Measurements from ENCODE around the gene NUDT16L1. TPM values are rescaled to one million over a fixed set of nuclear protein-coding genes. Genes with fewer than 3 reads are reported as not detected.

Gene NUDT16L1
- polyA plus RNA-seq, 1 of the 3 experiments (the other 2 are of a cell fraction), result 45.8 TPM

DNA sequence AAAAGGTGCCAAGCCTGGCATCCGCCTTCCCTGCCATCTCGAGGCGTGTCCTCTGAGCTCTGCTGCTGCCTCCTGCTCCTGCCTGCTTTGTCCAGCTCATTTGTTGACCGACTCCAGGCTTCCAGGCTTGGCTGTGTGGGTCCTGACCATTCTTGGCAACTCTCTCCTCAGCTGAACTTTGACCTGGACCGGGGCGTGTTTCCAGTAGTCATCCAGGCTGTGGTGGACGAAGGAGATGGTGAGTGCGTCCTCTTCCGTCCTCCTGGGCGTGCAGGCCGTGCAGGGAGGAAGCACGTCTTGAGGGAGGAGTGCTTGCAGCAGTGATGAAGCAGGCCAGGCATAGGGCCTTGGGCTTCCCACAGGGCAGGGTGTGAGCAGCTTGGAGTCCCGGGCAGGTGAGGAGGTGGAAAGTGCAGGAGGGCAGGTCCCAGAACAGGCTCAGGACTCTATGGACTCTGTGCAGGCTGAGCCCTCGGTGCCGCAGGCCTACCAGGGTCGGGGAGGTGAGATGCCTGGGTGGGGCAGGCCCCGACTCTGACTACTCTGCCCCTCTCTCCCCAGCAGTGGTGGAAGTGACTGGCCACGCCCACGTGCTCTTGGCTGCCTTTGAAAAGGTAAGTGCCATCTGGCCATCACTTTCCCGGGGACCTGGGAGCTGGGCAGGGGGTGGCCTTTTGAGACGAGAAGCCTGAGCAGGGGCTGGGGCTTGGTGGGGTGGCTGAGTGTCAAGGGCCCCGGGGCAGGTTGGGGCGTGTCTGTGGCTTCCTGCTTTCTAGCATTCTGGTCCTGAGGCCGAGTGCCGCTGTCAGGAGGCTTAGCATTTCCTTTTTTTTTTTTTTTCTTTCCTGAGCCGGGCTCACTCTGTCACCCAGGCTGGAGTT, 28.6 kb upstream of the NUDT16L1 start:
- Histone ChIP-seq H3K9me3 (no peaks in the 10 kb centered on the region), H3K9me2 (no peaks in the 10 kb centered on the region), H3K27ac (ENCODE audit: low read depth in 2 of 2, low read length in 1 of 2) (no peak overlapping the region), H3F3A (replicated peaks; ENCODE audit: insufficient read depth) (no peaks in the 10 kb centered on the region), H3K4me3 (ENCODE audit: low read depth in 2 of 2, low read length in 1 of 2) (no peak overlapping the region), H3K4me2 (no peak overlapping the region), H2AFZ (ENCODE audit: low read depth) (no peak overlapping the region), H3K36me3 (replicated peaks in 1 of 2; ENCODE audit: control insufficient read depth in 1 of 2, insufficient read depth in 2 of 2, low read length in 1 of 2) (peaks cover 6 to 30% of the 10 kb centered on the region in 2 experiments), H3K79me2 (ENCODE audit: insufficient read depth) (no peaks in the 10 kb centered on the region), H3K4me1 (ENCODE audit: control insufficient read depth in 1 of 2, insufficient read depth in 2 of 2, low read depth in 1 of 2, low read length in 1 of 2) (no peaks in the 10 kb centered on the region), H3K27me3 (ENCODE audit: insufficient read depth) (no peaks in the 10 kb centered on the region), H3K9ac (no peak overlapping the region), H4K20me1 (ENCODE audit: insufficient read depth) (peaks cover 4% of the 10 kb centered on the region; the same call in 1 of the 2 replicates)
- WGBS (ENCODE audit: low lambda C conversion rate), result 90% methylated on average over 23 of the region's 26 CpGs
- ChIA-PET CTCF (no interaction called here), POLR2A (no interaction called here)
- no peak for DNase-seq
- TF ChIP-seq YY1 (IDR thresholded peaks at IDR 0.05; ENCODE audit: low read depth), result no peak
- TF ChIP-seq FOXJ3 (CRISPR knock-in tag; IDR thresholded peaks at IDR 0.05), result no peak
- TF ChIP-seq GATA2 (CRISPR knock-in tag; IDR thresholded peaks at IDR 0.05), result no peak
- no peak for TF ChIP-seq RXRA (IDR thresholded peaks at IDR 0.05; ENCODE audit: borderline replicate concordance, low read depth)
- TF ChIP-seq EZH2phosphoT487 (IDR thresholded peaks at IDR 0.05; ENCODE audit: borderline replicate concordance, low read depth), result no peak
- no peak for TF ChIP-seq NRF1 (IDR thresholded peaks at IDR 0.05; ENCODE audit: low read depth, low read length)
- no peak for TF ChIP-seq RAD21 (IDR thresholded peaks at IDR 0.05; ENCODE audit: low read length)
- TF ChIP-seq TAF1 (IDR thresholded peaks at IDR 0.05; ENCODE audit: borderline replicate concordance, low read depth, low read length), result no peak
- TF ChIP-seq, protein P1, sequence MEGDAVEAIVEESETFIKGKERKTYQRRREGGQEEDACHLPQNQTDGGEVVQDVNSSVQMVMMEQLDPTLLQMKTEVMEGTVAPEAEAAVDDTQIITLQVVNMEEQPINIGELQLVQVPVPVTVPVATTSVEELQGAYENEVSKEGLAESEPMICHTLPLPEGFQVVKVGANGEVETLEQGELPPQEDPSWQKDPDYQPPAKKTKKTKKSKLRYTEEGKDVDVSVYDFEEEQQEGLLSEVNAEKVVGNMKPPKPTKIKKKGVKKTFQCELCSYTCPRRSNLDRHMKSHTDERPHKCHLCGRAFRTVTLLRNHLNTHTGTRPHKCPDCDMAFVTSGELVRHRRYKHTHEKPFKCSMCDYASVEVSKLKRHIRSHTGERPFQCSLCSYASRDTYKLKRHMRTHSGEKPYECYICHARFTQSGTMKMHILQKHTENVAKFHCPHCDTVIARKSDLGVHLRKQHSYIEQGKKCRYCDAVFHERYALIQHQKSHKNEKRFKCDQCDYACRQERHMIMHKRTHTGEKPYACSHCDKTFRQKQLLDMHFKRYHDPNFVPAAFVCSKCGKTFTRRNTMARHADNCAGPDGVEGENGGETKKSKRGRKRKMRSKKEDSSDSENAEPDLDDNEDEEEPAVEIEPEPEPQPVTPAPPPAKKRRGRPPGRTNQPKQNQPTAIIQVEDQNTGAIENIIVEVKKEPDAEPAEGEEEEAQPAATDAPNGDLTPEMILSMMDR (IDR thresholded peaks at IDR 0.05), result no peak
- TF ChIP-seq JUND (IDR thresholded peaks at IDR 0.05), result no peak
- no peak for TF ChIP-seq MXI1 (IDR thresholded peaks at IDR 0.05; ENCODE audit: low read depth, low read length)
- no peak for TF ChIP-seq ELF1 (IDR thresholded peaks at IDR 0.05)

DNA sequence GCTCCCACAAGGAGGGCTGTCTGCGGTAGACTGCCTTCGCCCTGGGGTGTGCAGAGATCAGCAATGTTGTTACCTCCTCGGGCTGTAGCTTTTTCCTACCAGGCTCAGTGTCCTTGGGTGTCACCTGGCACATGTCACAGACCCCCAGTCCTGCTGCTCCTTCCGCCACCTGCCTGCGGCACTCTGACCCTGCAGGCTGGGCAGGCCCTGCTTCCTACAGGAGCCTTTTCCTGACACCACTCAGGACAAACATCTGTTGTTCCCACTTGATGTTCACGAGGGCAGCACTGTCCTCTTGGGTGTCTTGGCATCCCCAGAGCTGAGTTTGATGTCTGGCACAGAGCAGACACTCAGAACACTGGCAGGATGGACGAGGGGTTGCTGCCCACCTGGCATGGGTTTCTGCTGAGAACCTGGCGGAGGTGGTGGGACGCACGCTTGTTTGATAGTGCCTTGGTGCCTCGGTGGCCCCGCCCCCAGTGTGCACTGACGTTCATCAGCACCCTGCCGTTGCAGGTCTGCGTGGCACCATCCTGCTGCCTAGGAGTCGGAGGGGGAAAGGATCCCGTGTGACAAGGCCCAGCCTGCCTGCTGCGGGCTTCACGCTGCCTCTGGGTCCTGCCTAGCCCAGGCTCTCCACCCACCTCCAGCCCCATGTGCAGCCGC, 26.7 kb upstream of the NUDT16L1 start:
- Histone ChIP-seq H3K27ac (ENCODE audit: low read depth in 2 of 2, low read length in 1 of 2) (no peak overlapping the region), H3K9me3 (no peaks in the 10 kb centered on the region), H3K9me2 (no peaks in the 10 kb centered on the region), H3K4me1 (ENCODE audit: control insufficient read depth in 1 of 2, insufficient read depth in 2 of 2, low read depth in 1 of 2, low read length in 1 of 2) (no peaks in the 10 kb centered on the region), H2AFZ (ENCODE audit: low read depth) (no peak overlapping the region), H3K9ac (no peak overlapping the region), H4K20me1 (ENCODE audit: insufficient read depth) (peaks cover 1% of the 10 kb centered on the region; the same call in 1 of the 2 replicates), H3K36me3 (replicated peaks in 1 of 2; ENCODE audit: control insufficient read depth in 1 of 2, insufficient read depth in 2 of 2, low read length in 1 of 2) (peaks cover 6 to 30% of the 10 kb centered on the region in 2 experiments), H3K27me3 (ENCODE audit: insufficient read depth) (no peaks in the 10 kb centered on the region), H3K4me2 (no peak overlapping the region), H3K79me2 (ENCODE audit: insufficient read depth) (no peaks in the 10 kb centered on the region), H3K4me3 (ENCODE audit: low read depth in 2 of 2, low read length in 1 of 2) (no peak overlapping the region), H3F3A (replicated peaks; ENCODE audit: insufficient read depth) (no peaks in the 10 kb centered on the region)
- CTCF ChIA-PET, result no interaction called here
- DNase-seq, result no peak
- POLR2A ChIA-PET, result no interaction called here
- 96% methylated on average over 13 of the region's 20 CpGs for WGBS (ENCODE audit: low lambda C conversion rate)
- TF ChIP-seq TCF12 (IDR thresholded peaks at IDR 0.05), result no peak
- TF ChIP-seq NFIC (IDR thresholded peaks at IDR 0.05; ENCODE audit: borderline replicate concordance), result no peak
- TF ChIP-seq GATA2 (CRISPR knock-in tag; IDR thresholded peaks at IDR 0.05), result no peak
- TF ChIP-seq FOXJ3 (CRISPR knock-in tag; IDR thresholded peaks at IDR 0.05), result no peak
- TF ChIP-seq ELF1 (IDR thresholded peaks at IDR 0.05), result no peak
- TF ChIP-seq RFX5 (IDR thresholded peaks at IDR 0.05; ENCODE audit: low read length), result no peak
- TF ChIP-seq POLR2AphosphoS5 (IDR thresholded peaks at IDR 0.05; ENCODE audit: low read depth, low read length), result no peak
- no peak for TF ChIP-seq FOSL2 (IDR thresholded peaks at IDR 0.05; ENCODE audit: borderline replicate concordance, low read depth)
- TF ChIP-seq, protein P2, sequence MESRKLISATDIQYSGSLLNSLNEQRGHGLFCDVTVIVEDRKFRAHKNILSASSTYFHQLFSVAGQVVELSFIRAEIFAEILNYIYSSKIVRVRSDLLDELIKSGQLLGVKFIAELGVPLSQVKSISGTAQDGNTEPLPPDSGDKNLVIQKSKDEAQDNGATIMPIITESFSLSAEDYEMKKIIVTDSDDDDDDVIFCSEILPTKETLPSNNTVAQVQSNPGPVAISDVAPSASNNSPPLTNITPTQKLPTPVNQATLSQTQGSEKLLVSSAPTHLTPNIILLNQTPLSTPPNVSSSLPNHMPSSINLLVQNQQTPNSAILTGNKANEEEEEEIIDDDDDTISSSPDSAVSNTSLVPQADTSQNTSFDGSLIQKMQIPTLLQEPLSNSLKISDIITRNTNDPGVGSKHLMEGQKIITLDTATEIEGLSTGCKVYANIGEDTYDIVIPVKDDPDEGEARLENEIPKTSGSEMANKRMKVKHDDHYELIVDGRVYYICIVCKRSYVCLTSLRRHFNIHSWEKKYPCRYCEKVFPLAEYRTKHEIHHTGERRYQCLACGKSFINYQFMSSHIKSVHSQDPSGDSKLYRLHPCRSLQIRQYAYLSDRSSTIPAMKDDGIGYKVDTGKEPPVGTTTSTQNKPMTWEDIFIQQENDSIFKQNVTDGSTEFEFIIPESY (IDR thresholded peaks at IDR 0.05; ENCODE audit: borderline replicate concordance, low read depth), result no peak
- TF ChIP-seq JUND (IDR thresholded peaks at IDR 0.05), result no peak
- TF ChIP-seq RXRA (IDR thresholded peaks at IDR 0.05; ENCODE audit: borderline replicate concordance, low read depth), result no peak
- no peak for TF ChIP-seq GABPA (IDR thresholded peaks at IDR 0.05; ENCODE audit: low read depth)
- no peak for TF ChIP-seq TAF1 (IDR thresholded peaks at IDR 0.05; ENCODE audit: borderline replicate concordance, low read depth, low read length)
- no peak for TF ChIP-seq CHD2 (IDR thresholded peaks at IDR 0.05; ENCODE audit: low read length, partially characterized antibody)
- TF ChIP-seq, protein P3, sequence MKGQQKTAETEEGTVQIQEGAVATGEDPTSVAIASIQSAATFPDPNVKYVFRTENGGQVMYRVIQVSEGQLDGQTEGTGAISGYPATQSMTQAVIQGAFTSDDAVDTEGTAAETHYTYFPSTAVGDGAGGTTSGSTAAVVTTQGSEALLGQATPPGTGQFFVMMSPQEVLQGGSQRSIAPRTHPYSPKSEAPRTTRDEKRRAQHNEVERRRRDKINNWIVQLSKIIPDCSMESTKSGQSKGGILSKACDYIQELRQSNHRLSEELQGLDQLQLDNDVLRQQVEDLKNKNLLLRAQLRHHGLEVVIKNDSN (IDR thresholded peaks at IDR 0.05; ENCODE audit: borderline replicate concordance, low read depth), result no peak
- no peak for TF ChIP-seq RAD21 (IDR thresholded peaks at IDR 0.05; ENCODE audit: low read length)
- TF ChIP-seq MXI1 (IDR thresholded peaks at IDR 0.05; ENCODE audit: low read depth, low read length), result no peak
- no peak for TF ChIP-seq NRF1 (IDR thresholded peaks at IDR 0.05; ENCODE audit: low read depth, low read length)
